ENCODE data around the gene PTPRN2.

PTPRN2 gene

DNA sequence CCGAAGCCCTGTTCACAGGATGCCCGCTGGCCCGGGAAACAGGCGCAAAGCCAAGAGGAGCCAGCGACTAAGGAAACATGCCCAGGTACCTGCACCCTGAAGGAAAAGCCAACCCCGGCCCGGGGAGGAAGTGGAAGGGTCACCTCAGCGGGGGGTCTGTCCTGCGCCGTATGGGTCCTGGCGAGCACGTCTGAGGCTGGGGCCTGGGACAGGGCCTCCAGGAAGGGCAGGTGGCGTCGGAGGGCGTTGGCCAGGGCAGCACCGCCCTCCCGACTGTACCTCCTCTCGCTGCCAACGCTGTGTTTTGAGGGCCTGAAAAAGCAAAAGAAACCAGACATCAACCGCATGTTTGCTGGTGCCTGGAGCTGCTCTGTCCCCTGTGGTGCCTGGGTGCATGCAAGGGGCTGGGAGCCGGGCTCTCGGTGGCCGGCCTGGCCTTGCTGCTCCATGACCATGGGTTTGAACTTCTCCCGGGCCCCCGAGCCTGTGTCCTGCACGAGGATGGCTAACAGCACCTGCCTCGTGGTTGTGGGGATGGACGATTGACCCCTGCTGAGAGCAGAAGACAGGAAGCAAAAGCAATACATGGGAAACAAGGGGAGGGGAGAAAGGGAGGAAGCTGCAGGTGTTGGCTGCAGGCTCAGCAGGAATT, 395.3 kb downstream of the PTPRN2 start:
- no peak for TF ChIP-seq SUZ12 (IDR thresholded peaks at IDR 0.05)
- TF ChIP-seq BHLHE40 (IDR thresholded peaks at IDR 0.05; ENCODE audit: borderline replicate concordance), result no peak
- TF ChIP-seq SP1 (IDR thresholded peaks at IDR 0.05), result no peak
- TF ChIP-seq CTBP1 (IDR thresholded peaks at IDR 0.05; ENCODE audit: borderline replicate concordance), result no peak
- no peak for DNase-seq (ENCODE audit: extremely low spot score)
- CTCF ChIA-PET, result no interaction called here
- POLR2A ChIA-PET, result no interaction called here

GRCh38 chr7:158191671-158192070, 396.0 kb downstream of the PTPRN2 start:
- TF ChIP-seq SUZ12 (IDR thresholded peaks at IDR 0.05) (no peak), FOXM1 (IDR thresholded peaks at IDR 0.05; ENCODE audit: borderline replicate concordance) (no peak), LEF1 (IDR thresholded peaks at IDR 0.05; ENCODE audit: borderline replicate concordance) (no peak), PKNOX1 (IDR thresholded peaks at IDR 0.05) (no peak), L3MBTL2 (conservative IDR thresholded peaks at IDR 0.05) (no peak), ARNT (IDR thresholded peaks at IDR 0.05) (no peak), NFRKB (IDR thresholded peaks at IDR 0.05) (no peak), TARDBP (IDR thresholded peaks at IDR 0.05) (no peak), BHLHE40 (IDR thresholded peaks at IDR 0.05; ENCODE audit: borderline replicate concordance) (no peak), ELF4 (IDR thresholded peaks at IDR 0.05) (no peak), HDGF (IDR thresholded peaks at IDR 0.05; ENCODE audit: borderline replicate concordance) (no peak)
- POLR2A ChIA-PET, result no interaction called here
- DNase-seq (ENCODE audit: extremely low spot score), result no peak
- CTCF ChIA-PET, result no interaction called here

GRCh38 chr7:158190756-158191155, 396.9 kb downstream of the PTPRN2 start:
- CTCF ChIA-PET, result no interaction called here
- POLR2A ChIA-PET, result no interaction called here

DNA sequence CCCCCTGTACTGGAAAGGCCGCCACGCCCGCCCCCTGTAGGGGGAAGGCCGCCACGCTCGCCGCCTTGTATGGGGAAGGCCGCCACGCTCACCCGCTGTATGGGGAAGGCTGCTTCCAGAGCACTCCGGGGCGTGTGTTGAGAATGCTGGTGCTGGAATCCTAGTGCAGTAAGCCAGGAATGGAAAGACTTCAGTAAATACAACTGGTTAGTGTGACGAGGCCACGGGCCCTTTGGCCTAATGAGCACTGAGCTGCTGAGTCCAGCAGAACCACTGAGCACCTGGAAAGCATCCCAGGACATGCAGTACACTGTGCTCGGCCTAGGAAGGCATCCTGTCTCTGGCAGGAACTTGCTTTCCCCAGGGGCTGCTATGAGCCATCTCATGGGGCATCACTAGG, 398.9 kb downstream of the PTPRN2 start:
- DNase-seq (ENCODE audit: extremely low spot score), result no peak
- TF ChIP-seq PKNOX1 (IDR thresholded peaks at IDR 0.05) (no peak), FOXA1 (IDR thresholded peaks at IDR 0.05) (no peak), ZNF384 (IDR thresholded peaks at IDR 0.05) (no peak), CTBP1 (IDR thresholded peaks at IDR 0.05; ENCODE audit: borderline replicate concordance) (no peak), FOXM1 (IDR thresholded peaks at IDR 0.05; ENCODE audit: borderline replicate concordance) (no peak), FOXK2 (IDR thresholded peaks at IDR 0.05) (no peak), ELF4 (IDR thresholded peaks at IDR 0.05) (no peak), NFRKB (IDR thresholded peaks at IDR 0.05) (no peak), L3MBTL2 (conservative IDR thresholded peaks at IDR 0.05) (no peak), TARDBP (IDR thresholded peaks at IDR 0.05) (no peak), SP1 (IDR thresholded peaks at IDR 0.05) (no peak)
- CTCF ChIA-PET, result no interaction called here
- POLR2A ChIA-PET, result no interaction called here

More at GRCh38 chr7:158190756-158191155, 396.9 kb downstream of the PTPRN2 start:
- TF ChIP-seq FOXA1 (IDR thresholded peaks at IDR 0.05) (no peak), BHLHE40 (IDR thresholded peaks at IDR 0.05; ENCODE audit: borderline replicate concordance) (no peak), HDGF (IDR thresholded peaks at IDR 0.05; ENCODE audit: borderline replicate concordance) (no peak), CTBP1 (IDR thresholded peaks at IDR 0.05; ENCODE audit: borderline replicate concordance) (no peak), FOXM1 (IDR thresholded peaks at IDR 0.05; ENCODE audit: borderline replicate concordance) (no peak), ARNT (IDR thresholded peaks at IDR 0.05) (no peak), SP1 (IDR thresholded peaks at IDR 0.05) (no peak), L3MBTL2 (conservative IDR thresholded peaks at IDR 0.05) (no peak), ZNF384 (IDR thresholded peaks at IDR 0.05) (no peak), SUZ12 (IDR thresholded peaks at IDR 0.05) (no peak), PKNOX1 (IDR thresholded peaks at IDR 0.05) (no peak), TARDBP (IDR thresholded peaks at IDR 0.05) (no peak), NFRKB (IDR thresholded peaks at IDR 0.05) (no peak), ELF4 (IDR thresholded peaks at IDR 0.05) (no peak), LEF1 (IDR thresholded peaks at IDR 0.05; ENCODE audit: borderline replicate concordance) (no peak), FOXK2 (IDR thresholded peaks at IDR 0.05) (no peak)
- DNase-seq (ENCODE audit: extremely low spot score), result no peak

DNA sequence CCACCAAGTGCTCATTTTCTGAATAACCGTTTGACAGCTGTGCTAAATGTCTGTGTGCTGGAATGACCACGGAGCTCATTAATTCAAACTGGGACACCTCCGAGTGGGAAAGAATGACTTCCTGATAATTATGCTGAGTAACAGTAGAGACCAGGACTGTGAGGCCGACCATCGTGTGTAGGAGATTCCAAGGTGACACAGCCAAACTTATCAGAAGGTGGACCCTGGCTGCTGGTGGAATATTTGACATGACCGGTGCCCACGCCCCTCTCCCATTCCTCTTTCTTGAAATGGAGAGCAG, 400.0 kb downstream of the PTPRN2 start:
- ChIA-PET CTCF (no interaction called here), POLR2A (no interaction called here)
- no peak for TF ChIP-seq SUZ12 (IDR thresholded peaks at IDR 0.05)
- no peak for TF ChIP-seq PKNOX1 (IDR thresholded peaks at IDR 0.05)
- DNase-seq (ENCODE audit: extremely low spot score), result peak; percentile 2

DNA sequence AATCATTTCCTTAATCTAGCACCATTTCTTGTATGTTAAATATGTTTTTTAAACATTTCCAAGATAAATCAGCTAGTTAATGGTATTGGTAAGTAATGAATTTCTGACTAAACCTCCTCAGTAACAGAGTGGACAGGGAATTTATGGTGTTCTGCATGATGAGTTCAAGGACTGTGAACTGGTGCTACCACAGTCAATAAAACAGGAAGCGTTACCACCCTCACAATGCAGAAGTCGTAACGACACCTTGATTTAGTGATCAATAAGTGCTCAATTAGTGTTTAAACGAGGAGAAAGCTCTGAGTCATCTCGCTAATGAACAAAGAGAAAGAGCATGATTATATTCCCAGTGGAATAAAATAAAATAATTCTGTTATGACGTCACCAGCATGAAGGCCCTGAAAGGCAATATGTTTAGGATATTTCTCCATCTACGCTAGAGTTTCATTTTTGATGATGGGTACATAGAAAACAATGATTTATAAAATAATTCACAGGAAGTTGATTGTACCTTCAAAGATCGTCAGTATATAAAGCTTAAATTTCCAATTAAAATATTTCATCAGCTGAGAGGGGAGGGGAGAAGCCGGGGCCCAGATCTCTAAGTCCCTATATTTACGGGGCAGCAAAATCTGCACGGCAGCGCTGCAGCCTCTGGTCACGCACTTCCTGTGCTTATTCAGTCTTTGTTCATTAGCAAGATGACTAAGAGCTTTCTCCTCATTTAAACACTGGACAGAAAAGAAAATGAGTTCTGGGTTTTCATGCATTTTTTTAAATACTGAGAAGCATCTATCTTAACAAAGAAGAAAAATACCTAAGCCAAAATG, 400.5 kb downstream of the PTPRN2 start:
- TF ChIP-seq FOXM1 (IDR thresholded peaks at IDR 0.05; ENCODE audit: borderline replicate concordance) (no peak), L3MBTL2 (conservative IDR thresholded peaks at IDR 0.05) (no peak), LEF1 (IDR thresholded peaks at IDR 0.05; ENCODE audit: borderline replicate concordance) (no peak), NFRKB (IDR thresholded peaks at IDR 0.05) (no peak), TARDBP (IDR thresholded peaks at IDR 0.05) (no peak), FOXK2 (IDR thresholded peaks at IDR 0.05) (no peak), FOXA1 (IDR thresholded peaks at IDR 0.05) (no peak), BHLHE40 (IDR thresholded peaks at IDR 0.05; ENCODE audit: borderline replicate concordance) (no peak)
- POLR2A ChIA-PET, result no interaction called here

More for the DNA sequence above, 400.5 kb downstream of the PTPRN2 start:
- no peak for DNase-seq (ENCODE audit: extremely low spot score)
- CTCF ChIA-PET, result no interaction called here
